ENCODE measurements around the gene KLF16.
A peak's percentile ranks its signal among the peaks of the same experiment; 100 is the strongest.

Gene KLF16

DNA sequence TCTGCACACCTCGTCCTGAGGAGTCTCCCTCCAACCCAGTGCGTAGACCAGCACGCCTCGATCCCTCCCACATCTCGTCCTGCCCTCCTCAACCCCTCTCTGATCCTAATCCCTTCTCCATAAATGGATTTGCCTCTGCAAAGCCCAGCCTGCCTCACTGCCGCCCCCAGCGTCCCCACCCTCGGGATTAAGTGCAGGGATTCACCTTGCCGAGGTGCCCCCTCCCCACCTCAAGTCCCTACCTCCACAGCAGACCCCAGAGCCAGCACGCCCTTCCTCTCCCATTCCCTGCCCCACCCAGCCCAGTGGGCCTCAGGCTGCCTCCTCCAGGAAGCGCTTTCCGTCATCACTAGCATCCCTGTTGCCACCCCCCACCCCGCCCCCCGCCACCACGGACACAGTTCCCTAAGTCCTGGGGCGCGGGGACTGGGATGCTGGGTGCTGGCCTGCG is 4.0 kb downstream of the KLF16 start:
- H3K4me3 ChIP-seq (replicated peaks; ENCODE audit: low read depth, low read length) = no peak overlapping the region
- no peak for DNase-seq (ENCODE audit: low read depth)
- TF ChIP-seq, protein P1, sequence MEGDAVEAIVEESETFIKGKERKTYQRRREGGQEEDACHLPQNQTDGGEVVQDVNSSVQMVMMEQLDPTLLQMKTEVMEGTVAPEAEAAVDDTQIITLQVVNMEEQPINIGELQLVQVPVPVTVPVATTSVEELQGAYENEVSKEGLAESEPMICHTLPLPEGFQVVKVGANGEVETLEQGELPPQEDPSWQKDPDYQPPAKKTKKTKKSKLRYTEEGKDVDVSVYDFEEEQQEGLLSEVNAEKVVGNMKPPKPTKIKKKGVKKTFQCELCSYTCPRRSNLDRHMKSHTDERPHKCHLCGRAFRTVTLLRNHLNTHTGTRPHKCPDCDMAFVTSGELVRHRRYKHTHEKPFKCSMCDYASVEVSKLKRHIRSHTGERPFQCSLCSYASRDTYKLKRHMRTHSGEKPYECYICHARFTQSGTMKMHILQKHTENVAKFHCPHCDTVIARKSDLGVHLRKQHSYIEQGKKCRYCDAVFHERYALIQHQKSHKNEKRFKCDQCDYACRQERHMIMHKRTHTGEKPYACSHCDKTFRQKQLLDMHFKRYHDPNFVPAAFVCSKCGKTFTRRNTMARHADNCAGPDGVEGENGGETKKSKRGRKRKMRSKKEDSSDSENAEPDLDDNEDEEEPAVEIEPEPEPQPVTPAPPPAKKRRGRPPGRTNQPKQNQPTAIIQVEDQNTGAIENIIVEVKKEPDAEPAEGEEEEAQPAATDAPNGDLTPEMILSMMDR (IDR thresholded peaks at IDR 0.05; ENCODE audit: low read length, missing control alignments) = no peak

DNA sequence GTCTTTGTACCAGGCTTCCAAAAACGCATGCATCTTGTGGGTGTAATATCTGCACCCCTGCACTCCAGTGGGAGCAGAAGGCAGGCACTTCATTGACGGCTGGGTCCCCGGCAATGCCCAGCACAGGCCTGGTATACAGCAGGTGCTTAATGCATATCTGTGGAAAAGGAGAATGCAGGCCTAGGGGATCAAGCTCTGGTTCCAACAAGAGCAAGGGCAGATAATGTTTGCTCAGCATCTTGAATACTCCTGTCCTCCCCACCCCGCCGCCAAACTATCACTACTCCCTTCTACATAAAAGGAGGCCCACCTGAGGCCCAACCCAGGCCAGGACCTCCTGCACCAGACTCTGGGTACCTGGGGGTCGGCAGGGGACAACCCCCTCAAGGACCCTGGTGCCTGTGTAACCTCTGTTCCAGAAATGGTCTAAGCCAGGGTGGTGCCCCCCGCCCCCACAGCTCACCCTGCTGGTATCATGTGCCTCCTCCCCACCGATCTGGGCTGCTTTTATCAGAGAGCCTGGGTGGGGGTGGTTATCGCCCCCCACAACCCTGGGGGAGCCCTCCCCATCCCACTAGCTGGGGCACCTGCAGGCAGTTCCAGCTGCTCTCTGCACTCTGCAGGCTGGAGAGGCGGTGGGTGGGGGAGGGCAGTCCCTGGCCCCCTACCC is 4.8 kb downstream of the KLF16 start:
- H3K4me3 ChIP-seq (replicated peaks; ENCODE audit: low read depth, low read length) = no peak overlapping the region
- no peak for DNase-seq (ENCODE audit: low read depth)
- TF ChIP-seq, protein P1 (IDR thresholded peaks at IDR 0.05; ENCODE audit: low read length, missing control alignments) = no peak

DNA sequence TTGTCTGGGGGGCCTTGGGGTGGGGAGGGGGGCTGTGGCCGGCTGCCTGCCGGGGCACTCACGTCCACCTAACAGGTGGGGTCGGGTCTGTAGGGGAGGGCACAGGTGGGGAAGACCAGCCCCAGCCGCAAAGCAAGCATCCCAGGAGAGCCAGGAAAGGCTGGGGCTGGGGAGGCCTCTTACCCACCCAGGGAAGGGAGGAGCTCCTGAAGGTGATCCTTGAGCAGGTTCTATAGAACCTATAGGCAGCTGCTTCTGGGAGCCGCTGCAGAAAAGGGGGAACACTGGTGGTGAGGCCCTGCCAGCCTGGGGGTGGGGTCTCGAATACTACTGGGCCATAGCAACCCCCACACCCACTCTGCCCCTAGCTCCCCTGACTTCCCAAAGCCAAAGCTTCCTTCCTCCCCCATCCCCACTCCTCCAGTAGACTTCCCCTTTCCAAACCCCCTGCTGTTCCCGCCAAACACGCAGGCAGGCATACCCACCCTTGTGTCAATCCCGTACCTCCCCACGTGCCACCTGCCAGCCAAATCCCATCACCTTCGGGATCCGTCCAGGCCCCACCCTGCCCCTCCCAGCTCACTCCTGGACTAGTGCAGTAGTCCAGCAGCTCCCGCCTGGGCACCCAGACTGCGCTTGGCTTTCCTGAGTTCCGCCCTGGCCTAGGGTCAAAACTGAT is 5.6 kb downstream of the KLF16 start:
- no peak overlapping the region for H3K4me3 ChIP-seq (replicated peaks; ENCODE audit: low read depth, low read length)
- TF ChIP-seq, protein P1 (IDR thresholded peaks at IDR 0.05; ENCODE audit: low read length, missing control alignments) = no peak
- DNase-seq (ENCODE audit: low read depth) = no peak

DNA sequence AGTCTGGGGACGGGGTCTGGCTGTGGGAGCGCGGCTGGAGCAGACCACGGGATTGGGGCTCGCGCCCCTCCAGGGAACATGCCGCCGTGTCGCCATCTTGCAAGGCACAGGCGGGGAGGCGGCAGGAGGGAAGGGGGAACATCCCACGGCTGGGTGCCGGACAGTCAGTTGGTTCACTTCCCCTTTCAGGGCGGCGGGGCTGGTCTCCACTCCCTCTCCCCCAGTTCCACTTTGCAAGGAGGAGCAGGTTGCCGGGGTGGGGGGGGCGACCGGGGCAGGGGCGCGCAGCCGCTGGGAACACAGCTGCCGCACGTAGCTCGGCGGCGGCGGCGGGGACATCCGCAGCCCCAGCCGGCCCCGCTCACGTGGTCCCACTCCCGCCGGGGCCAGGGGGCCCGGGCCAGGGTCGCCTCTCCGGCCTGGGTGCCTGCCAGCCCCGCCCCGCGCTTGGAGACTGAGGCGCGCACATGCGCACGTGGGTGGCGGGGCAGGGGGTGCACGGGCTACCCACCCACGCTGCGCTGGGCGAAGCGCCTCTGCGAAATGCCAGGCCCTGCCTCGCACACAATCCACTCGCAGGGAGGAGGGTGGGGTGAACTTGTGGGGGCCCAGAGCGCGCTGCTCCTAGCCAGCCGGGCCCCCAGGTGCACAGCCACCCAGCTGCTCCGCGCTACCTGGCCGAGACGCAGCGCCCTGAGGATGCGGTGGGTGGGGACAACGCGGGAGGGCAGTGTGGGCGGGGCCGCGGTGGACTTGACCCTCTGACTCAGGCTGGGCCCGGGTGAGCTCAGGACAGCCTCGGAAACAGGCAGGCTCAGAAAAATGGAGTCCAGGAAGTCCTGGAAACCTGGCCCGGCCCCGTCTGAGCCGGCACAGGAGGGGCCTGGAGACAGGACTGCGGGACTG is 6.4 kb downstream of the KLF16 start:
- TF ChIP-seq, protein P1 (IDR thresholded peaks at IDR 0.05; ENCODE audit: low read length, missing control alignments) = no peak
- H3K4me3 ChIP-seq (replicated peaks; ENCODE audit: low read depth, low read length) = peak overlapping the region; percentile 43
- DNase-seq (ENCODE audit: low read depth) = peak; percentile 71

DNA sequence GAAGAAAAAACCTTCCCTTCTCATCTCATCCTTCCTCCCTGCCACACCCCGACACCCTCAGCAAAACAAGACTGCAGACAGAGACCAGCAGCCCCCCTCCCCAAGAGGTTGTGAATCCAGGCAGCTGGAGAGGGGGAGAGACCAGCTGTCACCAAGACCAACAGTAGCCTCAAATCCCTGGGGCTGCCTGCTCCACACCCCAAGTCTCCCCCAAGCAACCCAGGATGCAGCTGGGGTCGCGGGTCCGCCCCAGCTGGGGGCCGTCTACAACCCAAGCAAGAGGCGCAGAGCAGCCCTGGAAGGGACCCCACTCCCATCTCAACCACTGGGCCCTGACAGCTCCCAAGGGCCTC is 7.1 kb downstream of the KLF16 start:
- DNase-seq (ENCODE audit: low read depth) = no peak
- peak overlapping the region; percentile 38 for H3K4me3 ChIP-seq (replicated peaks; ENCODE audit: low read depth, low read length)
- TF ChIP-seq, protein P1 (IDR thresholded peaks at IDR 0.05; ENCODE audit: low read length, missing control alignments) = no peak

DNA sequence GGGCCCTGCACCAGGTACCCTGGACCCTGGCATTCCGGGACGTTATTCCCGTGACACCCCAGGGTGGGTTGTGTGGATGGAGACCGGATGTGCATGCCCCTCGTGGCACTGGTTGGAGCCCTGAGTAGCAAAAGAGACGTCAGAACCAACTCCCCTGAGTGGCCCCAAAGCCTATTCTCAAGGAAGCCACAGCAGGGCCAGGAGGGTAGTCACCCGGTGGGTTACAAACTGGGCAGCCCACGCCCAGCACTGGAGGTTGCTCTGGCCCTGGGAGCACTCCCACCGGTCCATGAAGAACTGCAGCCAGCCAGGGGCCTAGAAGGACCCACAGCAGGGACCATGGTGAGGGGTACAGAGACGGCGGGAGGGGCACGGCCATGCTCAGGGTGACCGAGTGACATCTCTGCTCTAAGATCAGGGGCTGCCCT is 7.5 kb downstream of the KLF16 start:
- TF ChIP-seq, protein P1 (IDR thresholded peaks at IDR 0.05; ENCODE audit: low read length, missing control alignments) = no peak
- H3K4me3 ChIP-seq (replicated peaks; ENCODE audit: low read depth, low read length) = peak overlapping the region; percentile 25
- no peak for DNase-seq (ENCODE audit: low read depth)

All from fibroblast of pulmonary artery (primary cell).